Measurements from ENCODE around the gene PRPF8. TPM values are rescaled to one million over a fixed set of nuclear protein-coding genes. Genes with fewer than 3 reads are reported as not detected.
A peak's percentile ranks its signal among the peaks of the same experiment; 100 is the strongest.

PRPF8 gene
- total and polyA plus RNA-seq, 2 of the 13 experiments (the other 11 are each of a cell fraction or from before 2014, with no cell fraction given), result 112 to 179 TPM

DNA sequence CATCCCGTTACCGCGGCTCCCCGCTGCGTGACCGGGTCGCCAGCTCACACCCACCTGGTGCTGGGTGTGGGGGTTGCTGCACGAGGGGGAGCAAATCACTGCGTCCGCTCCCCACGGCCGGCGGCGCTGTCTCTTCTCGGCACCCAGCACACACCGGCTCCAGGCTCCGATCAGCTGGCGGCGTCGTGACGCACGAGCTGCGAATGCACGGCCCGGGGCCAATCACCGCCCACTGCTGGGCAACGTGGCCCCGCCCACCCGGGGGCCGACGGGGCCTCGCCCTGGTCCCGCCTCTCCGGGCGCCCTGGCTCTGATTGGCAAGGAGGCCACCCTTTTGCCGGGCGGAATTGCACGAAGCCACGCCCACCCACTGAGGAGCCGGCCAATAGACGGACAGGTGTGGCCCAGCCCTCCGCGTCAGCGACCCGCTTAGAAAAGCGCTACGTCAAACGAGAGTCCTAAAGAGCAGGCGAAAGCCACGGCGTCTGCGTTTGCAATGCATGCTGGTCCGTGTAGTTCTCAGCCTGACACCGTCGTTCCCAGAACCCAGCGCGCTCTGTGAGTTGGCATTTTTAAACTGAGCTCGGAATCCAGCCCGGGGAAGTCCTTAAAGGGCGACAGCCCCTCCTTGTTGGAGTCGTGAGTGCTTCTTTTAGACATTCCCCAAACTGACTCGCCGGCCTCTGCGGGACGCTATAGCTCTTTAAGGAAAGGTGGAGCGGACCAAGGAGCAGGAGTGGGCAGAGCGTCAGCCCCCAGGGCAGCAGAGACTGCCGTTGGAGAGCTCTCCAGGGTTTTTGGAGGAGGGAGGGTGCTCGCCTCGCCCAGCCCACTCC is 31.6 kb upstream of the PRPF8 start (continued):
- TF ChIP-seq RARA (CRISPR knock-in tag; IDR thresholded peaks at IDR 0.05) (no peak), KAT7 (CRISPR knock-in tag; IDR thresholded peaks at IDR 0.05; ENCODE audit: borderline replicate concordance) (no peak; the same call in 1 of the 2 replicates), ZNF234 (CRISPR knock-in tag; conservative IDR thresholded peaks at IDR 0.05) (no peak), ZNF121 (CRISPR knock-in tag; IDR thresholded peaks at IDR 0.05) (no peak), MIXL1 (CRISPR knock-in tag; IDR thresholded peaks at IDR 0.05) (0 out of 2 replicates have a peak, but pooled peaks have one; percentile 8), MTA1 (CRISPR knock-in tag; IDR thresholded peaks at IDR 0.05; ENCODE audit: borderline replicate concordance) (no peak), ATRX (CRISPR knock-in tag; IDR thresholded peaks at IDR 0.05; ENCODE audit: borderline replicate concordance) (no peak), ZNF570 (CRISPR knock-in tag; IDR thresholded peaks at IDR 0.05; ENCODE audit: borderline replicate concordance) (no peak), NR1H2 (CRISPR knock-in tag; IDR thresholded peaks at IDR 0.05; ENCODE audit: borderline replicate concordance, low read depth) (no peak), FOXO1 (CRISPR knock-in tag; IDR thresholded peaks at IDR 0.05) (peak; percentile 9), NR2F2 (IDR thresholded peaks at IDR 0.05; ENCODE audit: borderline replicate concordance, low read depth) (no peak), ZFP36L1 (CRISPR knock-in tag; IDR thresholded peaks at IDR 0.05) (no peak), DNMT1 (CRISPR knock-in tag; IDR thresholded peaks at IDR 0.05) (no peak)
- TF ChIP-seq, protein P1, sequence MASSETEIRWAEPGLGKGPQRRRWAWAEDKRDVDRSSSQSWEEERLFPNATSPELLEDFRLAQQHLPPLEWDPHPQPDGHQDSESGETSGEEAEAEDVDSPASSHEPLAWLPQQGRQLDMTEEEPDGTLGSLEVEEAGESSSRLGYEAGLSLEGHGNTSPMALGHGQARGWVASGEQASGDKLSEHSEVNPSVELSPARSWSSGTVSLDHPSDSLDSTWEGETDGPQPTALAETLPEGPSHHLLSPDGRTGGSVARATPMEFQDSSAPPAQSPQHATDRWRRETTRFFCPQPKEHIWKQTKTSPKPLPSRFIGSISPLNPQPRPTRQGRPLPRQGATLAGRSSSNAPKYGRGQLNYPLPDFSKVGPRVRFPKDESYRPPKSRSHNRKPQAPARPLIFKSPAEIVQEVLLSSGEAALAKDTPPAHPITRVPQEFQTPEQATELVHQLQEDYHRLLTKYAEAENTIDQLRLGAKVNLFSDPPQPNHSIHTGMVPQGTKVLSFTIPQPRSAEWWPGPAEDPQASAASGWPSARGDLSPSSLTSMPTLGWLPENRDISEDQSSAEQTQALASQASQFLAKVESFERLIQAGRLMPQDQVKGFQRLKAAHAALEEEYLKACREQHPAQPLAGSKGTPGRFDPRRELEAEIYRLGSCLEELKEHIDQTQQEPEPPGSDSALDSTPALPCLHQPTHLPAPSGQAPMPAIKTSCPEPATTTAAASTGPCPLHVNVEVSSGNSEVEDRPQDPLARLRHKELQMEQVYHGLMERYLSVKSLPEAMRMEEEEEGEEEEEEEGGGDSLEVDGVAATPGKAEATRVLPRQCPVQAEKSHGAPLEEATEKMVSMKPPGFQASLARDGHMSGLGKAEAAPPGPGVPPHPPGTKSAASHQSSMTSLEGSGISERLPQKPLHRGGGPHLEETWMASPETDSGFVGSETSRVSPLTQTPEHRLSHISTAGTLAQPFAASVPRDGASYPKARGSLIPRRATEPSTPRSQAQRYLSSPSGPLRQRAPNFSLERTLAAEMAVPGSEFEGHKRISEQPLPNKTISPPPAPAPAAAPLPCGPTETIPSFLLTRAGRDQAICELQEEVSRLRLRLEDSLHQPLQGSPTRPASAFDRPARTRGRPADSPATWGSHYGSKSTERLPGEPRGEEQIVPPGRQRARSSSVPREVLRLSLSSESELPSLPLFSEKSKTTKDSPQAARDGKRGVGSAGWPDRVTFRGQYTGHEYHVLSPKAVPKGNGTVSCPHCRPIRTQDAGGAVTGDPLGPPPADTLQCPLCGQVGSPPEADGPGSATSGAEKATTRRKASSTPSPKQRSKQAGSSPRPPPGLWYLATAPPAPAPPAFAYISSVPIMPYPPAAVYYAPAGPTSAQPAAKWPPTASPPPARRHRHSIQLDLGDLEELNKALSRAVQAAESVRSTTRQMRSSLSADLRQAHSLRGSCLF (CRISPR knock-in tag; IDR thresholded peaks at IDR 0.05; ENCODE audit: borderline replicate concordance), result no peak
- TF ChIP-seq, protein P2, sequence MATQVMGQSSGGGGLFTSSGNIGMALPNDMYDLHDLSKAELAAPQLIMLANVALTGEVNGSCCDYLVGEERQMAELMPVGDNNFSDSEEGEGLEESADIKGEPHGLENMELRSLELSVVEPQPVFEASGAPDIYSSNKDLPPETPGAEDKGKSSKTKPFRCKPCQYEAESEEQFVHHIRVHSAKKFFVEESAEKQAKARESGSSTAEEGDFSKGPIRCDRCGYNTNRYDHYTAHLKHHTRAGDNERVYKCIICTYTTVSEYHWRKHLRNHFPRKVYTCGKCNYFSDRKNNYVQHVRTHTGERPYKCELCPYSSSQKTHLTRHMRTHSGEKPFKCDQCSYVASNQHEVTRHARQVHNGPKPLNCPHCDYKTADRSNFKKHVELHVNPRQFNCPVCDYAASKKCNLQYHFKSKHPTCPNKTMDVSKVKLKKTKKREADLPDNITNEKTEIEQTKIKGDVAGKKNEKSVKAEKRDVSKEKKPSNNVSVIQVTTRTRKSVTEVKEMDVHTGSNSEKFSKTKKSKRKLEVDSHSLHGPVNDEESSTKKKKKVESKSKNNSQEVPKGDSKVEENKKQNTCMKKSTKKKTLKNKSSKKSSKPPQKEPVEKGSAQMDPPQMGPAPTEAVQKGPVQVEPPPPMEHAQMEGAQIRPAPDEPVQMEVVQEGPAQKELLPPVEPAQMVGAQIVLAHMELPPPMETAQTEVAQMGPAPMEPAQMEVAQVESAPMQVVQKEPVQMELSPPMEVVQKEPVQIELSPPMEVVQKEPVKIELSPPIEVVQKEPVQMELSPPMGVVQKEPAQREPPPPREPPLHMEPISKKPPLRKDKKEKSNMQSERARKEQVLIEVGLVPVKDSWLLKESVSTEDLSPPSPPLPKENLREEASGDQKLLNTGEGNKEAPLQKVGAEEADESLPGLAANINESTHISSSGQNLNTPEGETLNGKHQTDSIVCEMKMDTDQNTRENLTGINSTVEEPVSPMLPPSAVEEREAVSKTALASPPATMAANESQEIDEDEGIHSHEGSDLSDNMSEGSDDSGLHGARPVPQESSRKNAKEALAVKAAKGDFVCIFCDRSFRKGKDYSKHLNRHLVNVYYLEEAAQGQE (IDR thresholded peaks at IDR 0.05; ENCODE audit: borderline replicate concordance in 1 of 2, low read depth in 1 of 2, low read length in 2 of 2), result peak in 1 of 2 experiments; percentile 33; a peak in 1 of 4 replicates
- TF ChIP-seq, protein P3, sequence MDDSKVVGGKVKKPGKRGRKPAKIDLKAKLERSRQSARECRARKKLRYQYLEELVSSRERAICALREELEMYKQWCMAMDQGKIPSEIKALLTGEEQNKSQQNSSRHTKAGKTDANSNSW (CRISPR knock-in tag; IDR thresholded peaks at IDR 0.05; ENCODE audit: borderline replicate concordance), result no peak
- TF ChIP-seq, protein P4, sequence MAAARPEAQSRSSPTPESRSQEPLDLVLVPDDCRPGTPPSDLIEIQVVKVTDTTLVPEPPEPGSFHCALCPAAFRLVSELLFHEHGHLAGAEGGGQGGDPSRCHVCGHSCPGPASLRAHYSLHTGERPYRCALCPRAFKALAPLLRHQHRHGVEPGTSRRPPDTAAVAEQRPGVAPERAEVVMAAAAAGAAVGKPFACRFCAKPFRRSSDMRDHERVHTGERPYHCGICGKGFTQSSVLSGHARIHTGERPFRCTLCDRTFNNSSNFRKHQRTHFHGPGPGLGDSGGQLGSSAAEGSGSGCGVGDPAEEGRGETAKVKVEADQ (CRISPR knock-in tag; IDR thresholded peaks at IDR 0.05; ENCODE audit: borderline replicate concordance), result no peak; the same call in 1 of the 2 replicates
- TF ChIP-seq, protein P5, sequence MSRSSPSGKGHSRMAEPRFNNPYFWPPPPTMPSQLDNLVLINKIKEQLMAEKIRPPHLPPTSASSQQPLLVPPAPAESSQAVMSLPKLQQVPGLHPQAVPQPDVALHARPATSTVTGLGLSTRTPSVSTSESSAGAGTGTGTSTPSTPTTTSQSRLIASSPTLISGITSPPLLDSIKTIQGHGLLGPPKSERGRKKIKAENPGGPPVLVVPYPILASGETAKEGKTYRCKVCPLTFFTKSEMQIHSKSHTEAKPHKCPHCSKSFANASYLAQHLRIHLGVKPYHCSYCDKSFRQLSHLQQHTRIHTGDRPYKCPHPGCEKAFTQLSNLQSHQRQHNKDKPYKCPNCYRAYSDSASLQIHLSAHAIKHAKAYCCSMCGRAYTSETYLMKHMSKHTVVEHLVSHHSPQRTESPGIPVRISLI (CRISPR knock-in tag; IDR thresholded peaks at IDR 0.05; ENCODE audit: borderline replicate concordance), result no peak
